ENCODE results near the gene MT1F.
"Not testable (repeated sequence)": the region's sequence is repeated elsewhere in the genome, so short reads cannot be mapped to it uniquely, and the experiment has no call there.

Gene MT1F

GRCh38 chr16:56645311-56645710 lies 12.4 kb upstream of the MT1F start:
- no peak for DNase-seq (ENCODE audit: low spot score)

DNA sequence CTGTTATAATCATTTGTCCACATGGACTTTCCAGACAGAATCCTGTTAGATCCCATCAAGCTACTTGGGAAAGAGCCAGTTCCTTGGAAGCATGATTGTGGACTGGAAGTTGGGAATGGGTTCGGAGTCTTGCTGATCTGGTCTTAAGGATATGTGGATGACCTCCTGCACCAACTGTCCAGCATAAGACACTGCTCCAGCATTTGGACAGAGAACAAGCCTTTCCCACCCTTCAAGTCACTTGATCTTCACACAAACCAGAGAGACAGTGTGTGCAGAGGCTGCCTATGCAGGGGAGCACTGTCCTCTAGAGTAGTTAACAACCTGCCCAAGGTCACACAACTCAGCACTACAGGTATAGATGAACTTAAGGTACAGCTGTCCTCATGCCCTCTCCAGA lies 11.9 kb upstream of the MT1F start:
- DNase-seq (ENCODE audit: low spot score), result no peak

GRCh38 chr16:56647641-56648431 lies 9.9 kb upstream of the MT1F start:
- DNase-seq (ENCODE audit: low spot score), result no peak

- no peak for DNase-seq (ENCODE audit: low spot score)
Measured at GRCh38 chr16:56649271-56649670, 8.5 kb upstream of the MT1F start.

DNA sequence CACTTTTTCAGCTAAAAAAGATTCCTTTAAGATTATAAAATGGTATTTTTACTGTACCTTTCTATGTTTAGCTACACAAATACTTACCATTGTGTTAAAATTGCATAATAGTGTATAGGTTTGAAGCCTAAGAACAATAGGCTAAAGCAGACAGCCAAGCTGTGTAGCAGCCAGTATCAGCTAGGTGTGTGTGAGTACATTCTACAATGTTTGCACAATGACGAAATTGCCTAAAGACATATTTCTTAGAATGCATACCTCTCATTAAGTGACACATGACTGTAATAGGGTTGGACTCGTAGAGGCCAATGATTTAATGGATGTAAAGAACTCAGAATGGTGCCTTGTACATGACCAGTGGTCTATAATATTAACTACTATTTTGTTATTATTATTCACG lies 7.9 kb upstream of the MT1F start:
- DNase-seq (ENCODE audit: low spot score), result no peak

DNA sequence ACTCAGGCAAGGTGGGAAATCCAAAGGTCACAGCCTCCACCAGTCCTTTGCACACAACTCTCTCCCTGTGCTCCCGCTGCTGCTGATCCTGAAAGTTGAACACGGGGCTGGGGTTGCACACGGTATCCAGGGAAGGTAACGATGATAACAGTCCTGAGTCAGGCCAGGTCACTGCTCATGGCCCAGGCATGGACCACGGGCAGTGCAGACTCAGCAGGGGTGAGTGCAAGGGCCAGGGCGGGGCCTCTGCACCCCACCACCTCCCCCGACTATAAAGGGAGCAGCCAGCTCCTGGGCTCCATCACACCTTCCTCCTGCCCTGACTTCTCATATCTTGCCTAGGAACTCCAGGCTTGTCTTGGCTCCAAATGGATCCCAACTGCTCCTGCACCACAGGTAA lies 6.2 kb upstream of the MT1F start, which contains the start of gene MT1B:
Gene MT1B (plus strand): TSS at position 301 of the 400 bp plus-strand sequence. CDS start 68 bp downstream, at position 369.
- DNase-seq (ENCODE audit: low spot score), result no peak

- no peak for DNase-seq (ENCODE audit: low spot score)
Measured at GRCh38 chr16:56652600-56652999, 5.2 kb upstream of the MT1F start.

- no peak for DNase-seq (ENCODE audit: low spot score)
Measured at GRCh38 chr16:56653218-56653617, 4.5 kb upstream of the MT1F start.

DNA sequence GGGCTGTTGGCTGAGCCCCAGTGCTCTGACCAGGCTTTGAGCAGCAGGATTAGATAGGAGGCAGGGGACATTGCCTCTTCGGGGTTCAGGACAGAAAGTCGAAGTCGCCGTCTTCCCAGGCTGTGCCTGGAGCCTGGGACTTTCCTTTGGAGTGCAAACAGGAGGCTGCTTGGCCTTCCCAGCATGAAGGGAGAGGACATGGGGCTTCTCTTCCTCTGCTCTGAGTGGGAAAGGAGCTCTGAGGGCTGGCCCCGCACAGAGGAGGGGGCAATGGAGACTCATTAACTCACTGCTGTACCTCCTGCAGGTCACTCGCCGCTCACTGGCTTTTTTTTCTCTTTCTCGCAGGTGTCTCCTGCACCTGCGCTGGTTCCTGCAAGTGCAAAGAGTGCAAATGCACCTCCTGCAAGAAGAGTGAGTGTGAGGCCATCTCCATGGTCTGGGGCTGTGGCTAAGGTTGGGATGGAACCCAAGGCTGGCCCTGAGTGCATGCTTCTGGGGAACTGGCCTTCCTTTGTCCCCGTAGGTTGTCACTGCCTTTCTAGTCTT lies 642 bp downstream of the MT1F start:
- no peak for DNase-seq (ENCODE audit: low spot score)

DNA sequence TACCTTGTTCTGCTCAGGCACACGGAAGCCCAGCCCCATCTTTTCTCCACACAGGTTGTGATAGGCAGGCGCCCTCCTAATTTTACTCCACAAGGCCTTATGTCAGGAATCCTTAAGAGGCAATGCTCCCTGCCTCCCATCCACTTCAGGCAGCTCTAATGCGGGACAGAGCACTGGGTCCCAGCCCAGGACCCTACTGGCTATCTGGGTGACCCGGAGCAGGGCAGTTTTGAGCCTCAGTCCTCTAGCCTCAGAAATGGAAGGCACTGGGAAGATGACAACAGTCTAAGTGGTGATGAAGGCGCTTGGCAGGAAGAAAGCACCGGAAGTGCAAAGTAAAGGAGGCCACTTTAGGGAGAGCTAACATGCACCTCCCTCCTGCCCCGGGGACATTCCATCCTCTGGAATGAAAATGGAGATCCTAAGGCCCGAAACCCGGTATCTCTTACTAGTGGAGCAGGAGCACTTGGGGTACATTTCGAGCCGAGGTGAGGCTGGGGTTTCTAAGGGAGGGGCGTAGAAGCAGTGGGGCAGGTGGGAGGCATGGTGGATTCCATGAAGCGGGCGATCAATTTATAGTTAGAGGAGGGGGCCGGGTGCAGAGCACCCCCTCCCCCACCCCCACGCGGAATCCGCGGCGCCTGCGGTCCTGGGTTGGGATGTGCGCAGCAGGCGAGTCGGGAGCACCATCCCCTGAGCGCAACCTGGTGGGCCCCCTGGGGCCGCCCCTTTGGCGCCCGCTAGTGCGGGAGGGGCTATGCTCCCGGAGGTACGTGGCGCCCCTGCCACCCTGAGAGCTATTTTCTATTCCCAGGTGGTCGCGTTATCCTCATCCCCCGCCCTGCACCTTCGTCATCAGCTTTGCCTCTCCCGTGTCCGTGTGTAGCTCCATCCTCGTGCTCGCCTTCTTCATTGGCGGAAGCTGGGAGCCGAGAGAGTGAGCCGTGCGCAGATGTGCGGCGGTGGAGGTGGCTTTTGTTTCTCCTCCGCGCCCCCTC lies 4.9 kb downstream of the MT1F start:
- DNase-seq (ENCODE audit: low spot score), result no peak

- no peak for DNase-seq (ENCODE audit: low spot score)
Measured at GRCh38 chr16:56664506-56664905, 6.7 kb downstream of the MT1F start.

DNA sequence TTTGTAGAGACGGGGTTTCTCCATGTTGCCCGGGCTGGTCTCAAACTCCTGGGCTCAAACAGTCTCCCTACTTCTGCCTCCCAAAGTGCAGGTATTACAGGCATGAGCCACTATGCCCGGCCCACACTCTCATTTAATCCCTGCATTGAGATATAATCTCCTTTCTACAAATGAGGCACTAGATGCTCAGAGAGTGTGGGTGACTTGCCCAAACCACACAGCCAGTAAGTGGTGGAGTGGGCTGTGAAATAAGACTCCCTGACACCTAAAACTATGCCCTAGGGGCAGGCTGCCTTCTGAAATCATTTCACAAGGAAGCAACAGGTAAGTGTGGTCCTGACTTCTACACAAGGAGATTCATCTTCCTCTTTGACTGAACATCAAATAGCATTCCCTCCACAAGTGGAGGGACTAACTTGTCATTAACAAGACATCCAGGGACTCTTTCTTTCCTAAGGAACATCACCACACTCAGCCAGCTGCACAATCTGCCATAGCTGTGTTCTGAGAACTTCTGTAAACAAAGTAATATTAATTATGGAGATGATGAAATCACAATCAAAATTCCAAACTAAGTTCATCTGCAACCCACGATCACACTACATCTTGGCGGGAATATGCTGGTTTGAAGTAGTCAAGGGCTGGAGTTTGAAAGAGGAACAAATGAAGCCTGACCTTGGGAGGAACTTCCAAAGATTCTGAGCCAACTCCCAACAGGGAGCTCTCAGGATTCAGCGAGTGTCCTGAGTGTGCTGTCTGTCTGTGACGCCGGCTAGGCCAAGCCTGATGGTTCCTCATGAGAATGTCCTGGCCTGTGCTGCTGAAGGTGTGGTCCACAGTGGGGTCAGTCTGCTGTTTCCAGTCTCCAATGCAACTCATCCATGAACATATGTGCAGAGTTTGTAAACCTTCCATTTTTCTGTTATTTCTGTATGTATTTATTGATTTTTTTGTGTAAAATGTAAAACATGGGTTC lies 7.8 kb downstream of the MT1F start:
- DNase-seq (ENCODE audit: low spot score), result not testable (repeated sequence)

GRCh38 chr16:56667581-56668571 lies 10.1 kb downstream of the MT1F start, which contains the start of gene MT1G:
MT1G (minus strand) TSS chr16:56668065; CDS start chr16:56667993, 72 bp downstream.
- no peak for DNase-seq (ENCODE audit: low spot score)

- no peak for DNase-seq (ENCODE audit: low spot score)
Measured at GRCh38 chr16:56669005-56669839, 11.5 kb downstream of the MT1F start, which contains the start of gene MT1H. MT1H (plus strand) TSS chr16:56669814; CDS start chr16:56669885, 71 bp downstream.

GRCh38 chr16:56669840-56670619 lies 12.3 kb downstream of the MT1F start:
- no peak for DNase-seq (ENCODE audit: low spot score)

DNA sequence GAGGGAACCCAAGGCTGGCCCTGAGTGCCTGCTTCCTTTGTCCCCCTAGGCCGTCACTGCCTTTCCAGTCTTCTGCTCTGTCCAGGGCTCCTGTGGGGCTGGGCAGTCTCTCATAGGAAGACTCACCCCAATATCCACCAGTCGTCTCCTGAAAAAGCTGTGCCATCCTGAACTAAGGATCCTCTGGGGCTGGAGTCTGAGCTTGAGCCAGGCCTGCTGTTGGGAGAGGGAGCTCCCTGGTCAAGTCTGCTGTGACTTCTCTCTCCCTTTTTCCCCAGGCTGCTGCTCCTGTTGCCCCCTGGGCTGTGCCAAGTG lies 12.8 kb downstream of the MT1F start:
- DNase-seq (ENCODE audit: low spot score), result no peak

GRCh38 chr16:56671691-56672090 lies 13.9 kb downstream of the MT1F start:
- not testable (repeated sequence) for DNase-seq (ENCODE audit: low spot score)

GRCh38 chr16:56672171-56672570 lies 14.4 kb downstream of the MT1F start:
- DNase-seq (ENCODE audit: low spot score), result not testable (repeated sequence)

All from RKO (cell line).